ENCODE measurements around the gene MAP3K15. TPM values are rescaled to one million over a fixed set of nuclear protein-coding genes. Genes with fewer than 3 reads are reported as not detected.
A peak's percentile ranks its signal among the peaks of the same experiment; 100 is the strongest.

Gene MAP3K15
- total and polyA plus RNA-seq, 4 experiments from 2014 or later = not detected

GRCh38 chrX:19540076-19540475 is 24.8 kb upstream of the MAP3K15 start:
- POLR2A ChIA-PET (ENCODE audit: partially characterized antibody) = no interaction called here

GRCh38 chrX:19539665-19540064 is 24.4 kb upstream of the MAP3K15 start:
- Histone ChIP-seq H3K4me3 (ENCODE audit: low read length in 2 of 2) (no peak overlapping the region), H3K36me3 (ENCODE audit: insufficient read depth, low read length) (peaks cover 46% of the 10 kb centered on the region), H3K27me3 (ENCODE audit: insufficient read depth, low read length) (no peaks in the 10 kb centered on the region), H3K4me1 (ENCODE audit: insufficient read depth, low read length) (no peaks in the 10 kb centered on the region), H3K9me3 (ENCODE audit: control insufficient read depth in 1 of 2, low read length in 2 of 2) (no peaks in the 10 kb centered on the region), H3K27ac (ENCODE audit: low read depth, low read length) (no peak overlapping the region)
- DNase-seq = no peak
- no peaks in the 10 kb centered on the region for H3K27me3 Mint-ChIP-seq
- ChIA-PET POLR2A (ENCODE audit: partially characterized antibody) (no interaction called here), CTCF (ENCODE audit: partially characterized antibody) (no interaction called here)
- peaks cover 25 to 58% of the 10 kb centered on the region in 2 donors for H3K36me3 Mint-ChIP-seq
- intact Hi-C loops (cut with micrococcal nuclease) = no loop called here
- H3K9me3 Mint-ChIP-seq = peaks cover 0 to 2% (median 0%) of the 10 kb centered on the region in 8 donors
- H3K4me1 Mint-ChIP-seq = peaks cover 0 to 9% (median 1%) of the 10 kb centered on the region in 4 donors
- H3K4me3 Mint-ChIP-seq = peak overlapping the region in 1 of 8 donors; percentile 63
- H3K27ac Mint-ChIP-seq = peak overlapping the region in 2 of 7 donors; percentile 30 to 91

More at GRCh38 chrX:19540076-19540475, 24.8 kb upstream of the MAP3K15 start:
- Mint-ChIP-seq H3K36me3 (peaks cover 27 to 59% of the 10 kb centered on the region in 2 donors), H3K4me1 (peaks cover 0 to 11% (median 2%) of the 10 kb centered on the region in 4 donors), H3K9me3 (peaks cover 0 to 2% (median 0%) of the 10 kb centered on the region in 8 donors), H3K4me3 (no peak overlapping the region), H3K27ac (peak overlapping the region in 1 of 7 donors; percentile 29), H3K27me3 (no peaks in the 10 kb centered on the region)
- no peaks in the 10 kb centered on the region for H3K4me1 ChIP-seq (ENCODE audit: insufficient read depth, low read length)
- H3K4me3 ChIP-seq (ENCODE audit: low read length in 2 of 2) = no peak overlapping the region
- peaks cover 47% of the 10 kb centered on the region for H3K36me3 ChIP-seq (ENCODE audit: insufficient read depth, low read length)
- H3K27me3 ChIP-seq (ENCODE audit: insufficient read depth, low read length) = no peaks in the 10 kb centered on the region
- DNase-seq = no peak
- CTCF ChIA-PET (ENCODE audit: partially characterized antibody) = no interaction called here
- H3K9me3 ChIP-seq (ENCODE audit: control insufficient read depth in 1 of 2, low read length in 2 of 2) = no peaks in the 10 kb centered on the region
- intact Hi-C loops (cut with micrococcal nuclease) = no loop called here
- H3K27ac ChIP-seq (ENCODE audit: low read depth, low read length) = no peak overlapping the region

GRCh38 chrX:19535476-19535875 is 20.2 kb upstream of the MAP3K15 start:
- CTCF ChIA-PET (ENCODE audit: partially characterized antibody) = no interaction called here

GRCh38 chrX:19532709-19533108 is 17.4 kb upstream of the MAP3K15 start:
- H3K27ac Mint-ChIP-seq = no peak overlapping the region
- peaks cover 12% of the 10 kb centered on the region for H3K36me3 ChIP-seq (ENCODE audit: insufficient read depth, low read length)
- no peak overlapping the region for H3K4me3 ChIP-seq (ENCODE audit: low read length in 2 of 2)
- ChIA-PET POLR2A (ENCODE audit: partially characterized antibody) (no interaction called here), CTCF (ENCODE audit: partially characterized antibody) (no interaction called here)
- H3K36me3 Mint-ChIP-seq = peaks cover 5 to 19% of the 10 kb centered on the region in 2 donors
- no peak overlapping the region for H3K27ac ChIP-seq (ENCODE audit: low read depth, low read length)
- no peaks in the 10 kb centered on the region for H3K27me3 ChIP-seq (ENCODE audit: insufficient read depth, low read length)
- H3K4me3 Mint-ChIP-seq = no peak overlapping the region
- no peak for DNase-seq
- intact Hi-C loops (cut with micrococcal nuclease) = no loop called here
- no peaks in the 10 kb centered on the region for H3K9me3 ChIP-seq (ENCODE audit: control insufficient read depth in 1 of 2, low read length in 2 of 2)
- no peaks in the 10 kb centered on the region for H3K27me3 Mint-ChIP-seq
- no peaks in the 10 kb centered on the region for H3K4me1 Mint-ChIP-seq
- no peaks in the 10 kb centered on the region for H3K4me1 ChIP-seq (ENCODE audit: insufficient read depth, low read length)
- peaks cover 0 to 2% (median 0%) of the 10 kb centered on the region in 8 donors for H3K9me3 Mint-ChIP-seq

More at GRCh38 chrX:19535476-19535875, 20.2 kb upstream of the MAP3K15 start:
- no peak overlapping the region for H3K27ac ChIP-seq (ENCODE audit: low read depth, low read length)
- no peak overlapping the region for H3K4me3 Mint-ChIP-seq
- peaks cover 0 to 2% (median 0%) of the 10 kb centered on the region in 8 donors for H3K9me3 Mint-ChIP-seq
- no peak for DNase-seq
- H3K27ac Mint-ChIP-seq = peak overlapping the region in 1 of 7 donors; percentile 66
- H3K4me1 ChIP-seq (ENCODE audit: insufficient read depth, low read length) = no peaks in the 10 kb centered on the region
- H3K27me3 ChIP-seq (ENCODE audit: insufficient read depth, low read length) = no peaks in the 10 kb centered on the region
- intact Hi-C loops (cut with micrococcal nuclease) = no loop called here
- no peaks in the 10 kb centered on the region for H3K27me3 Mint-ChIP-seq
- H3K36me3 Mint-ChIP-seq = peaks cover 10 to 33% of the 10 kb centered on the region in 2 donors
- no peak overlapping the region for H3K4me3 ChIP-seq (ENCODE audit: low read length in 2 of 2)
- H3K9me3 ChIP-seq (ENCODE audit: control insufficient read depth in 1 of 2, low read length in 2 of 2) = no peaks in the 10 kb centered on the region
- no peaks in the 10 kb centered on the region for H3K4me1 Mint-ChIP-seq
- POLR2A ChIA-PET (ENCODE audit: partially characterized antibody) = no interaction called here
- peaks cover 19% of the 10 kb centered on the region for H3K36me3 ChIP-seq (ENCODE audit: insufficient read depth, low read length)

- Histone ChIP-seq H3K27ac (ENCODE audit: low read depth, low read length) (no peak overlapping the region), H3K9me3 (ENCODE audit: control insufficient read depth in 1 of 2, low read length in 2 of 2) (no peaks in the 10 kb centered on the region), H3K27me3 (ENCODE audit: insufficient read depth, low read length) (no peaks in the 10 kb centered on the region), H3K4me1 (ENCODE audit: insufficient read depth, low read length) (no peaks in the 10 kb centered on the region), H3K4me3 (ENCODE audit: low read length in 2 of 2) (no peak overlapping the region), H3K36me3 (ENCODE audit: insufficient read depth, low read length) (no peaks in the 10 kb centered on the region)
- ChIA-PET POLR2A (ENCODE audit: partially characterized antibody) (no interaction called here), CTCF (ENCODE audit: partially characterized antibody) (no interaction called here)
- intact Hi-C loops (cut with micrococcal nuclease) = loop anchor here (5.0 kb wide), 1 partner anchor 146 kb away; no protein-coding TSS in a partner anchor
- no peak overlapping the region for H3K4me3 Mint-ChIP-seq
- H3K27me3 Mint-ChIP-seq = peaks cover 15 to 22% of the 10 kb centered on the region in 2 donors
- no peaks in the 10 kb centered on the region for H3K36me3 Mint-ChIP-seq
- H3K27ac Mint-ChIP-seq = no peak overlapping the region
- DNase-seq = no peak
- H3K4me1 Mint-ChIP-seq = peaks cover 0 to 7% (median 2%) of the 10 kb centered on the region in 4 donors
- peaks cover 0 to 16% (median 10%) of the 10 kb centered on the region in 8 donors for H3K9me3 Mint-ChIP-seq
Observed at GRCh38 chrX:19517965-19518364, 2.7 kb upstream of the MAP3K15 start.

- Mint-ChIP-seq H3K27ac (no peak overlapping the region), H3K9me3 (peaks cover 0 to 14% (median 9%) of the 10 kb centered on the region in 8 donors), H3K36me3 (no peaks in the 10 kb centered on the region), H3K4me3 (peak overlapping the region in 6 of 8 donors; percentile 17 to 74 (median 61)), H3K27me3 (peaks cover 15 to 22% of the 10 kb centered on the region in 2 donors), H3K4me1 (peaks cover 0 to 7% (median 4%) of the 10 kb centered on the region in 4 donors)
- H3K4me3 ChIP-seq (ENCODE audit: low read length in 2 of 2) = no peak overlapping the region
- no peaks in the 10 kb centered on the region for H3K4me1 ChIP-seq (ENCODE audit: insufficient read depth, low read length)
- H3K27ac ChIP-seq (ENCODE audit: low read depth, low read length) = no peak overlapping the region
- no peaks in the 10 kb centered on the region for H3K9me3 ChIP-seq (ENCODE audit: control insufficient read depth in 1 of 2, low read length in 2 of 2)
- H3K36me3 ChIP-seq (ENCODE audit: insufficient read depth, low read length) = no peaks in the 10 kb centered on the region
- no peaks in the 10 kb centered on the region for H3K27me3 ChIP-seq (ENCODE audit: insufficient read depth, low read length)
- ChIA-PET POLR2A (ENCODE audit: partially characterized antibody) (no interaction called here), CTCF (ENCODE audit: partially characterized antibody) (no interaction called here)
- no peak for DNase-seq
- intact Hi-C loops (cut with micrococcal nuclease) = loop anchor here (5.0 kb wide), 1 partner anchor 143 kb away; no protein-coding TSS in a partner anchor
Observed at GRCh38 chrX:19515615-19516105, 352 bp upstream of the MAP3K15 start.

GRCh38 chrX:19513383-19513782 is 1.9 kb downstream of the MAP3K15 start:
- DNase-seq = no peak
- H3K27ac ChIP-seq (ENCODE audit: low read depth, low read length) = no peak overlapping the region
- intact Hi-C loops (cut with micrococcal nuclease) = no loop called here
- Mint-ChIP-seq H3K4me1 (peaks cover 0 to 7% (median 4%) of the 10 kb centered on the region in 4 donors), H3K27me3 (peaks cover 15 to 17% of the 10 kb centered on the region in 2 donors), H3K4me3 (peak overlapping the region in 1 of 8 donors; percentile 64), H3K27ac (no peak overlapping the region), H3K9me3 (peaks cover 0 to 14% (median 5%) of the 10 kb centered on the region in 8 donors), H3K36me3 (no peaks in the 10 kb centered on the region)
- no peaks in the 10 kb centered on the region for H3K4me1 ChIP-seq (ENCODE audit: insufficient read depth, low read length)
- H3K36me3 ChIP-seq (ENCODE audit: insufficient read depth, low read length) = no peaks in the 10 kb centered on the region
- H3K9me3 ChIP-seq (ENCODE audit: control insufficient read depth in 1 of 2, low read length in 2 of 2) = no peaks in the 10 kb centered on the region
- H3K4me3 ChIP-seq (ENCODE audit: low read length in 2 of 2) = no peak overlapping the region
- no peaks in the 10 kb centered on the region for H3K27me3 ChIP-seq (ENCODE audit: insufficient read depth, low read length)
- POLR2A ChIA-PET (ENCODE audit: partially characterized antibody) = no interaction called here
- CTCF ChIA-PET (ENCODE audit: partially characterized antibody) = no interaction called here
